ENCODE data around the gene LY6G6F.
A peak's percentile ranks its signal among the peaks of the same experiment; 100 is the strongest.

LY6G6F gene

DNA sequence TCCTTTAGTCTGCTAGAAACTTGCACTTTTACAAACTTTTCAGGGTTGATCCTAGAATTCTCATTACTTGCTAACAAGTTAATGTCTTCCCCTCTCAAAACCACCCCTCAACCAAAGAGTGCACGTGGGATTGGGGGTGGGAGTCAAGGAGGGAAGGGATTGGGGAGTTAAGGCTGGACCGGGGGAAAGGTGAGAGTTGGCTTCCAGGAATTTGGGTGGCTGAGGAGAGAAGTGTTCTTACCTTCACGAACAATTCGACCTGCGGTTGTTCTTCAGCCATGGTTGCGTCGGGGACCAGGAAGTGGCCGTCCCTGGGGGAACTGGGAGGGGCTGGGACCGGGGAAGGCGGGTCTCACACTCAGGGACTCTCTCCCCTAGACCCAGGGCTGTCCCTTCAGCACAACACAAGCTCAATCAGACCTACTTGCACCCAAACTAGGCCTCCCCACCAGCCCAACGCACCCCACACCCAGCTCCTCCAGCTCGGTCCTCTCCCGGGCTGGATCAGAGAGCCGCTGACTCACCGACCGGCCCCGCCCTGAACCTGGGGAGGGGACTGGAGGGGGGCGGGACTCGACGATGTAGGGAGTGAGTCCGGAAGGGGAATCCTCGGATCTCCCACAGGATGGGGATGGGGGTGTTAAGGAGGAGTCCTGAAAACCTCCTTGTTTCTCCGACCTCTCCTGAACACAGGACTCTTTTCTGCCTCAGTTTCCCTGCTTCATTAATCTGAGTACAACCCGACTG lies 29.5 kb downstream of the LY6G6F start, which contains the start of gene CLIC1:
TSS of gene CLIC1 (minus strand) at position 510 of the 747 bp plus-strand sequence. CDS start at position 280, 230 bp downstream.
- Histone ChIP-seq H3K9me3 (ENCODE audit: control insufficient read depth, insufficient read depth, low read length) (no peaks in the 10 kb centered on the region), H3K4me1 (ENCODE audit: control insufficient read depth, insufficient read depth, low read length) (peaks cover 15% of the 10 kb centered on the region), H3K27ac (ENCODE audit: low read length) (no peak within 1 kb of the TSS), H3K4me3 (ENCODE audit: low read length) (peak within 1 kb of the TSS; percentile 91), H3K36me3 (ENCODE audit: control insufficient read depth, insufficient read depth, low read length) (peaks cover 14% of the 10 kb centered on the region; the same call in 1 of the 2 replicates), H3K27me3 (ENCODE audit: control insufficient read depth, insufficient read depth, low read length) (no peaks in the 10 kb centered on the region)
- DNase-seq (ENCODE audit: low read depth, low spot score) = no peak
- WGBS (ENCODE audit: insufficient coverage, insufficient read length) = no CpG with 5 or more reads among the region's 24 CpGs

GRCh38 chr6:31736768-31737314 lies 30.2 kb downstream of the LY6G6F start:
- DNase-seq (ENCODE audit: low read depth, low spot score) = no peak
- no peak overlapping the region for H3K27ac ChIP-seq (ENCODE audit: low read length)
- peaks cover 15% of the 10 kb centered on the region for H3K4me1 ChIP-seq (ENCODE audit: control insufficient read depth, insufficient read depth, low read length)
- H3K36me3 ChIP-seq (ENCODE audit: control insufficient read depth, insufficient read depth, low read length) = peaks cover 11% of the 10 kb centered on the region; the same call in 1 of the 2 replicates
- peak overlapping the region; percentile 91; the same call in 1 of the 2 replicates for H3K4me3 ChIP-seq (ENCODE audit: low read length)
- no peaks in the 10 kb centered on the region for H3K9me3 ChIP-seq (ENCODE audit: control insufficient read depth, insufficient read depth, low read length)
- H3K27me3 ChIP-seq (ENCODE audit: control insufficient read depth, insufficient read depth, low read length) = no peaks in the 10 kb centered on the region
- no CpG with 5 or more reads among the region's 10 CpGs for WGBS (ENCODE audit: insufficient coverage, insufficient read length)

DNA sequence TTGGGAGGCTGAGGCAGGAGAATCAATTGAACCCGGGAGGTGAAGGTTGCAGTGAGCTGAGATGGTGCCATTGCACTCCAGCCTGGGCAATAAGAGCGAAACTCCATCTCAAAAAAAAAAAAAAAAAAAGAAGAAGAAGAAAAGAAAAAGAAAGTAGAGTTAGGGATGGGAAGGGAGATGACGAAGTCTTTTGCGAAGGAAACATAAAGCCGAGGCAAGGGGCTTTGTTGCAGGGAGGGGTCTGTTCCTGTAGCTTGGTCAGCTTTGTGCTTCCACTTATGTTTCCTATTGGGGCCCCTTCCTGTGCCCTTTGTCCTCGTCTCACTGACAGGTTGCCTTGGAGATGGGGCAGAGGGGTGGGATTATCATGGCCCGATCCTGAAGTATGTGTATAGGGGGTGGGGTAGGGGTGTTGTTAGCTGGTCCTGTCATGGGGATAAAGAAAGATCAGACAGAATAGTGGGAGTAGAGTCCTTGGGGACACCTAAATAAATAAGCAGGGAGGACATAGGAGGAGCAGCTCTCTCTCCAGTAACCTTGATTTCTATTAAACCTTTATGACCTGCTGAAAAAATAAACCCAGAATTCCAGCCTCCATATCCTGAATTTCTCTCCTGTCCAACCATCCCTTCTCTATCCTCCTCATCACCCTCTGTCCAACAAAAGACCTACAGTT lies 30.8 kb downstream of the LY6G6F start:
- Histone ChIP-seq H3K9me3 (ENCODE audit: control insufficient read depth, insufficient read depth, low read length) (no peaks in the 10 kb centered on the region), H3K4me1 (ENCODE audit: control insufficient read depth, insufficient read depth, low read length) (peaks cover 15% of the 10 kb centered on the region), H3K4me3 (ENCODE audit: low read length) (no peak overlapping the region), H3K27ac (ENCODE audit: low read length) (no peak overlapping the region), H3K27me3 (ENCODE audit: control insufficient read depth, insufficient read depth, low read length) (no peaks in the 10 kb centered on the region), H3K36me3 (ENCODE audit: control insufficient read depth, insufficient read depth, low read length) (peaks cover 8% of the 10 kb centered on the region; the same call in 1 of the 2 replicates)
- no peak for DNase-seq (ENCODE audit: low read depth, low spot score)
- WGBS (ENCODE audit: insufficient coverage, insufficient read length) = 100% methylated on average over 2 of the region's 7 CpGs

- no peak overlapping the region for H3K4me3 ChIP-seq (ENCODE audit: low read length)
- H3K27me3 ChIP-seq (ENCODE audit: control insufficient read depth, insufficient read depth, low read length) = no peaks in the 10 kb centered on the region
- peaks cover 8% of the 10 kb centered on the region; the same call in 1 of the 2 replicates for H3K36me3 ChIP-seq (ENCODE audit: control insufficient read depth, insufficient read depth, low read length)
- peaks cover 15% of the 10 kb centered on the region for H3K4me1 ChIP-seq (ENCODE audit: control insufficient read depth, insufficient read depth, low read length)
- H3K9me3 ChIP-seq (ENCODE audit: control insufficient read depth, insufficient read depth, low read length) = no peaks in the 10 kb centered on the region
- no peak overlapping the region for H3K27ac ChIP-seq (ENCODE audit: low read length)
- DNase-seq (ENCODE audit: low read depth, low spot score) = no peak
- no CpG with 5 or more reads among the region's 6 CpGs for WGBS (ENCODE audit: insufficient coverage, insufficient read length)
These were observed 31.6 kb downstream of the LY6G6F start for GRCh38 chr6:31737991-31738979.

DNA sequence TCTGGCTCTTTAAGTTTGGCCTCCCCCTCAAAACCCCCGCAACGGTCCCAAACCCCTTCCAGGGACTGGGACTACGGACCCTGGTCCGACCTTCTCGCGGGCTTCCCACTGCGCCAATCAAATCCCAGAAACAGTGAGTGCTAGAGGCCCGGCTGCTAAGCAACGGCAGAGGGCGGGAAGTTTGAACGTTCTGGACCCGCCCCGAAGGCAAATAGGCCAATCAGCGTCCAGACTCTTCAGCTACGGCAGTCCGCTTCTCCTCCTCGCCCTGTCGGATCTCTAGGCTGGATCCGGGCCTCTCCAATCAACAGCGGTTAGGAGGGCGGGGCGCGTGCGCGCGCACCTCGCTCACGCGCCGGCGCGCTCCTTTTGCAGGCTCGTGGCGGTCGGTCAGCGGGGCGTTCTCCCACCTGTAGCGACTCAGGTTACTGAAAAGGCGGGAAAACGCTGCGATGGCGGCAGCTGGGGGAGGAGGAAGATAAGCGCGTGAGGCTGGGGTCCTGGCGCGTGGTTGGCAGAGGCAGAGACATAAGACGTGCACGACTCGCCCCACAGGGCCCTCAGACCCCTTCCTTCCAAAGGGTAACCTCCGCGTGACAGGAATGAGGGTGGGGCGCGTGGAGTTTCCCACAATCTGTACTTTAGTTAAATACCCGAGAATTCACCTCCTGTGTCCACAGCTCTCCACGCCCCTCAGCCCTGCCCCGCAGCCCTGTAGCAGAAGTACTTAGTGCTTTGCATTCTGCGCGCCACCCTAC lies 33.2 kb downstream of the LY6G6F start, which contains the start of gene MSH5:
TSS of gene MSH5 (plus strand) at position 367 of the 758 bp plus-strand sequence. CDS start 462 bp downstream, outside the sequence.
- peak within 1 kb of the TSS; percentile 35; the same call in 1 of the 2 replicates for H3K4me3 ChIP-seq (ENCODE audit: low read length)
- H3K27ac ChIP-seq (ENCODE audit: low read length) = no peak within 1 kb of the TSS
- WGBS (ENCODE audit: insufficient coverage, insufficient read length) = no CpG with 5 or more reads among the region's 58 CpGs
- H3K27me3 ChIP-seq (ENCODE audit: control insufficient read depth, insufficient read depth, low read length) = no peaks in the 10 kb centered on the region
- H3K9me3 ChIP-seq (ENCODE audit: control insufficient read depth, insufficient read depth, low read length) = no peaks in the 10 kb centered on the region
- H3K36me3 ChIP-seq (ENCODE audit: control insufficient read depth, insufficient read depth, low read length) = no peaks in the 10 kb centered on the region
- peaks cover 12% of the 10 kb centered on the region; the same call in 1 of the 2 replicates for H3K4me1 ChIP-seq (ENCODE audit: control insufficient read depth, insufficient read depth, low read length)
- peak; percentile 98 for DNase-seq (ENCODE audit: low read depth, low spot score)

DNA sequence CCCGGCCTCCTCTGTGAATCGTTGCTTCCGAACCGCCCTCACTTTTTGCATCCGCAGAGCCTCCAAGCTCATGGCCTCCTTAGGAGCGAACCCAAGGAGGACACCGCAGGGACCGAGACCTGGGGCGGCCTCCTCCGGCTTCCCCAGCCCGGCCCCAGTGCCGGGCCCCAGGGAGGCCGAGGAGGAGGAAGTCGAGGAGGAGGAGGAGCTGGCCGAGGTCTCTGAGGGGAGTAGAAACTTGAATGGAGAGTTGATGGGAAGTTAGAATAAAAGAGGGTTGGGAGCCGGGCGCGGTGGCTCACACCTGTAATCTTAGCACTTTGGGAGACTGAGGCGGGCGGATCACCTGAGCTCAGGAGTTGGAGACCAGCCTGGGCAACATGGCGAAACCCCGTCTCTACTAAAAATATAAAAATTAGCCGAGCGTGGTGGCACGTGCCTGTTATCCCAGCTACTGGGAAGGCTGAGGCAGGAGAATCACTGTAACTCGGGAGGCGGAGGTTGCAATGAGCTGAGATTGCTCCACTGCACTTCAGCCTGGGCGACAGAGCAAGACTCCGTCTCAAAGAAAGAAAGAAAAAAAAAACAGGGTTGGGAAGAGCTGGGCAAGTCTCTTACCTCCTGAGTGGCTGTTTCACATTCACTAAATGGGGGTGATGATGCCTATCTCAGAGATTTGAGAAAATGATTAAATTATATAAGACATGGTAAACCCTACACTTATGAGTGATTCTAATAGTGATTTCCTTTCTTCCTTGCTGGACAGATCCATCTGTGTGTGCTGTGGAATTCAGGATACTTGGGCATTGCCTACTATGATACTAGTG lies 33.9 kb downstream of the LY6G6F start:
- no CpG with 5 or more reads among the region's 29 CpGs for WGBS (ENCODE audit: insufficient coverage, insufficient read length)
- Histone ChIP-seq H3K27me3 (ENCODE audit: control insufficient read depth, insufficient read depth, low read length) (no peaks in the 10 kb centered on the region), H3K27ac (ENCODE audit: low read length) (no peak overlapping the region), H3K9me3 (ENCODE audit: control insufficient read depth, insufficient read depth, low read length) (no peaks in the 10 kb centered on the region), H3K36me3 (ENCODE audit: control insufficient read depth, insufficient read depth, low read length) (no peaks in the 10 kb centered on the region), H3K4me1 (ENCODE audit: control insufficient read depth, insufficient read depth, low read length) (peaks cover 12% of the 10 kb centered on the region; the same call in 1 of the 2 replicates), H3K4me3 (ENCODE audit: low read length) (peak overlapping the region; percentile 35; the same call in 1 of the 2 replicates)
- no peak for DNase-seq (ENCODE audit: low read depth, low spot score)

- no peaks in the 10 kb centered on the region for H3K36me3 ChIP-seq (ENCODE audit: control insufficient read depth, insufficient read depth, low read length)
- H3K4me3 ChIP-seq (ENCODE audit: low read length) = no peak overlapping the region
- no peak for DNase-seq (ENCODE audit: low read depth, low spot score)
- no peak overlapping the region for H3K27ac ChIP-seq (ENCODE audit: low read length)
- H3K4me1 ChIP-seq (ENCODE audit: control insufficient read depth, insufficient read depth, low read length) = peaks cover 11% of the 10 kb centered on the region; the same call in 1 of the 2 replicates
- no peaks in the 10 kb centered on the region for H3K9me3 ChIP-seq (ENCODE audit: control insufficient read depth, insufficient read depth, low read length)
- no peaks in the 10 kb centered on the region for H3K27me3 ChIP-seq (ENCODE audit: control insufficient read depth, insufficient read depth, low read length)
- WGBS (ENCODE audit: insufficient coverage, insufficient read length) = no CpG with 5 or more reads among the region's 2 CpGs
These were observed 35.1 kb downstream of the LY6G6F start for GRCh38 chr6:31741815-31742214.

DNA sequence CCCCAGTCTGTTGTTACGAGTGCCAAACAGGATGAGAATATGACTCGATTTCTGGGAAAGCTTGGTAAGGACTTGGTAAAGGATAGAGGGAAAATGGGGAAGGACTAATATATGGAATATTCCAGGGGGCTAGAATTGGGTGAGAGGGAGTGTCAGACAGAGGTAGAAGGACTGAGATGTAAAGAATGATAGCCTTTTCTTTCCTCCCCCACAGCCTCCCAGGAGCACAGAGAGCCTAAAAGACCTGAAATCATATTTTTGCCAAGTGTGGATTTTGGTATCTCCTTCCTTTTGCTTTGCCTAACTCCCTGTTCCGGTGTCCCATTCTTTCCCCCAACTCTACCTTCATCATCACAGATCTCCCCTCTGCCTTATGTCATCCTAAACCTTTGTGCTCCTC lies 36.2 kb downstream of the LY6G6F start:
- Histone ChIP-seq H3K27me3 (ENCODE audit: control insufficient read depth, insufficient read depth, low read length) (no peaks in the 10 kb centered on the region), H3K4me1 (ENCODE audit: control insufficient read depth, insufficient read depth, low read length) (peaks cover 9% of the 10 kb centered on the region; the same call in 1 of the 2 replicates), H3K9me3 (ENCODE audit: control insufficient read depth, insufficient read depth, low read length) (no peaks in the 10 kb centered on the region), H3K36me3 (ENCODE audit: control insufficient read depth, insufficient read depth, low read length) (peaks cover 7% of the 10 kb centered on the region), H3K4me3 (ENCODE audit: low read length) (no peak overlapping the region), H3K27ac (ENCODE audit: low read length) (no peak overlapping the region)
- no peak for DNase-seq (ENCODE audit: low read depth, low spot score)
- WGBS (ENCODE audit: insufficient coverage, insufficient read length) = no CpG with 5 or more reads among the region's 3 CpGs

All from iPS DF 6.9 (cell line).